GM19455 (cell line): Measurements from ENCODE around the gene TTBK2.

Experiments used
- ATAC-seq: cut with Tn5 transposase; IDR thresholded peaks from one replicate; pipeline ENCODE4 v1.9.1; 2021; ENCODE audit not compliant: unreplicated experiment

The TTBK2 gene

DNA sequence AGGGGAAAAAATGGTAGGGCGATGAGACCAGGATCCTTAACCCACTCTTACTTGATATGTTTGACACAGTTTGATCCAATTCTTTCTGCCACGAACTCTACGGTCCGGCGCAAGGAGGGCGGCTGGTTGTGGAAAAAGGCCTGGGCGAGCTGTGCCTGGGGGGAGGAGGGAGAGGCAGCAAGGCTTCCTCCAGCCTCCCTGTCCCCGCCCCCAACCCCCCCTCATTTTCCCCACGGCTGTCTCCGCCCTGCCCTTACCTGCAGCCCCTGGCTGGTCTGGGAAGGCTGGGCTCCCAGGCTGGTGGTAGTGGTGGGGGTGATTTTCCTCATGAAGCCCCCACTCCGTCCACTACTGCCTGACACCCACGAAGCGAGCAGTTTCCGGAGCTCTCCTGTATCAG lies 191.6 kb downstream of the TTBK2 start:
- no peak for ATAC-seq

DNA sequence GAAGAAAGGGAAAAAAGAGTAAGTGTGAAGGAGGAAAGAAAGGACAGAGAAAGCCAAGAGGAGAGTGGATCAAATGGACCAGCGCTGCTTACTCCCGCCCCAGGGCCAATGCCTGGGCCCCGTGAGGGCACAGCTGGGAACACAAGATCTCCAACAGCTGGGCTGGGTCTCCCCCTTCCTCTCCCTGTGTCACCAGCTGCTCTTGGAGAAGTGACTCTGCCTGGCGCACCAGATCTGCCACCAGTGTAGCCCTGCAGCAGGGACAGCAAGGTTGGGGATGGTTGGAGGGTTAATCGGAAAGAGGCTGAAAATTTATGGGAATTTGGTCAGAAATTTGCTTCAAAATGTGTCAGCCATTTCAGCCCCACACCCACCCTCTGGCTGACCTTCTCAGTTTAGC lies 192.0 kb downstream of the TTBK2 start:
- ATAC-seq: no peak

DNA sequence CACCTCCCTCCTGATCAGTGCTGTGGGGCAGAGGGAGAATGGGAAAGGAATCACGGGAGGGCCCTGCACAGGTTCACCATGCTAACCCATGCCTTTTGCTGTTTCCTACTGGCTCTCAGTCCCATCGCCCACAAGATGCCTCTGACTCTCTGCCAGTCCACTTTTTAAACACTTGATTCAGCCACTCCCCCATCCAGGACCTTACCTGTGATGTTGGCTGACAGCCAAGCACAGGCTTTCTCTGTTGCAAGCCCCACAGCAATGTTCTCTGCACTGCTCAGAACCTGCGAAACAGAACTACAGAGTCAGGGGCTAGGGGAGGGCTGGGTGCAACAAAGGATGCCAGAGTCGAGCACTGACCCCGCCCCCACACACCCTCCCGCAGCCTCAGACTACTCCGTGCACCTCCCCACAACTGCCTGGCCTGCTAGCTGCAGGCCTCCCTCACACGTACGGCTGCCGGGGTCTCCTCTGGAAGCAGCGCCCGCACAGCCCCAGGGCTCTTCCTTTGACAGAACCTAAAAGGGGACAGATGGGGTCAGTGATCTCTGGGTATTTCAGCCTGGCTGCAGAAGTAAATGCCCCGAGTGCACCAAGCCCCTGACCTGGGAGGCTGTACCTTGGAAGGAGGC lies 192.7 kb downstream of the TTBK2 start:
- no peak for ATAC-seq

DNA sequence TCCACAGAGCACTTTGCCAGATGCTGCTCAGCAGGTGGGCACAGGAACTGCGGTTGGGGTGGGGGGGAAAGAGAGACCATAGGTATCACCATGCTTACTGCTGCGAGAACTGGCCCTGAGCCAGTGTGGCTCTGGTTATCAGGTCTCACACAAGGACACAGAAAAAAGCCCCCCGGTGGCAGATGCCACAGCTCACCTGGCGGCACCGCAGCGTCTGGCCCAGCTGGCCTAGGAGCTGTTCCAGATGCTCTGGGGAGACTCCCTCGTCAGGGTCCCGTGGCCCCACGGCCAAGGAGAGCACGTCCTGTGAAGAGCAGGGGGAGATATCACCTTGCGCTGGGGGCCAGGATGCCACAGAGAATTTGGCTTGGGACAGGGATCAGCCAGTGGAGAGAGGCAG lies 194.5 kb downstream of the TTBK2 start:
- no peak for ATAC-seq

GRCh38 chr15:42725331-42725903 lies 195.2 kb downstream of the TTBK2 start:
- ATAC-seq: no peak

- no peak for ATAC-seq
Observed at GRCh38 chr15:42724276-42724675, 196.3 kb downstream of the TTBK2 start.

- ATAC-seq: no peak
Observed at GRCh38 chr15:42723068-42723467, 197.5 kb downstream of the TTBK2 start.

- ATAC-seq: no peak
Observed at GRCh38 chr15:42721916-42722315, 198.7 kb downstream of the TTBK2 start.

GRCh38 chr15:42721016-42721415 lies 199.6 kb downstream of the TTBK2 start:
- no peak for ATAC-seq

DNA sequence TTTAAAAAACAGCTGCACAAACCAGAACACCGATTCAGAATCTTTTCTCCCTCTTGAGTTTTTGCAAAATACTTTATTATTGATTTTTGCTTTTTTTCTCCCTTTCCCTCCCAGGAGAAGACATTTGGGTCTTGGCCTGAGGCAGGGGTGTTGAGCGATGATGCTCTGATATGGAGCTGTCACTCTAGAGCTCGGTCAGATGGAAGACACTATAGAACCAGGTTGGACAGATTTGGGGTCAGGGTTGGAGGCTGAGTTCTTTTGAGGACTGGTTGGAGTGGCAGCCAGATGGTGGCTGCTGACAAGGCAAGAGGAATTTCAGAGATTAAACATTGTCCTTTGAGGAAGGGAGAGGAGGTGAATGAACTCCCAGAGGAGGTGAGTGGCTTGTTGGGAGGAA lies 200.5 kb downstream of the TTBK2 start:
- no peak for ATAC-seq

GRCh38 chr15:42719043-42719442 lies 201.5 kb downstream of the TTBK2 start:
- ATAC-seq: no peak

GRCh38 chr15:42716626-42717025 lies 204.0 kb downstream of the TTBK2 start:
- no peak for ATAC-seq

DNA sequence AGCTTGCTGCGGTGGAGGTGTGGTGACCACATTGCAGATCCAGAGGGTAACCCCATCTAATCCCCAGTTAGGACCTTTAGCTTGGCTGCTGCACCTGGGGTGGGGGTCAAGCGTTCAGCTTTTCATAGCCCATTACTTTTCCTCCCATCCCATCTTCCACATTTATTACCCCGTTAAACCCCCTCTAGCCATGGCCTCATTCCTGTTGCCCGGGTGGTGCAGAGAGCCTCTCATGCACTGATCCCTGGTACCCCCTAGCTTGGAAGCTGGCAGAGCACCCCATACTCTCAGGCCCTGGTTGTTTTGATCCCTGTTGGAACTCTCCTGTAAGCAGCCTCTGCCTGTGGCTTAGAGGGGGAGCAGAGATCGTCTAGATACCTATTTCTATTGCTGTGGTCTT lies 204.5 kb downstream of the TTBK2 start:
- ATAC-seq: no peak

GRCh38 chr15:42712584-42712983 lies 208.0 kb downstream of the TTBK2 start:
- ATAC-seq: no peak

DNA sequence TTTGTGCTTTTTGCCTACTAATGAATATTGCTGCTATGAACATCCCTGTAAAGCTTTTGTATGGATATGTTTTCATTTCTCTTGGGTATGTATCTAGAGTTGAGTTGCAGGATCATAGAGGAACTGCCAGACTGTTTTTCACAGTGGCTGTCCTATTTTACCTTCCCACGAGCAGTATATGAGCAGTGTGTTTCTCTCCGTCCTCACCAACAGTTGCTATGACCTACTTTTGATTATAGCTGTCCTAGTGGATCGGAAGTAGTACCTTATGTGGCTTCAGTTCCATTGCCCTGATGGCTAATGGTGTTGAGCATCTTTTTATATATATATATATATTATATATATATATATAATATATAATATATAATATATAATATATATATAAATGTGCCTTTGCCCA lies 208.8 kb downstream of the TTBK2 start:
- ATAC-seq: no peak

- no peak for ATAC-seq
Observed at GRCh38 chr15:42710662-42711061, 209.9 kb downstream of the TTBK2 start.

DNA sequence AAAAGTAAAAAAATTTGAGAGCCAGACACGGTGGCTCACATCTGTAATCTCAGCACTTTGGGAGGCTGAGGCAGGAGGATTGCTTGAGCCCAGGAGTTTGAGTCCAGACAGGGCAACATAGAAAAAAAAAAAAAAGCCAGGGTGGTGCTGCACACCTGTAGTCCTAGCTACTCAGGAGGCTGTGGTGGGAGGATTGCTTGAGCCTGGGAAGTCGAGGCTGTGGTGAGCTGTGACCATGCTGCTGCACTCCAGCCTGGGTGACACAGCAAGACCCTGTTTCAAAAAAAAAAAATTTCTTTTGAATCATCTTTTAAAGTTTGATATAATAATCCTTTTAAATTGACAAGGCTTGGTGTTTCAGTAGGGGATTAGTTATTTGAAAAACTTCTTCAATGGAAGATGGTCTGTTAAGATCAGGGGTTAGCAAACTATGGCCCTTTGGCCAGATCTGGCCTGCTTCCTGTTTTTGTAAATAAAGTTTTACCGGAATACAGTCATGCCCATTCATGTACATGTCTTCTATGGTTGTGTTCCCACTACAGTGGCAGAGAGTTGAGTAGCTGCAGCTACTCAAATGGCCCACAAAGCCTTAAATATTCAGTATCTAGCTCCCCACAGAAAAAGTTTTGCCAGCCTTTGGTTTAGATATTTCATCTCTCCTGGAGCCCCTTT lies 212.6 kb downstream of the TTBK2 start:
- ATAC-seq: no peak

DNA sequence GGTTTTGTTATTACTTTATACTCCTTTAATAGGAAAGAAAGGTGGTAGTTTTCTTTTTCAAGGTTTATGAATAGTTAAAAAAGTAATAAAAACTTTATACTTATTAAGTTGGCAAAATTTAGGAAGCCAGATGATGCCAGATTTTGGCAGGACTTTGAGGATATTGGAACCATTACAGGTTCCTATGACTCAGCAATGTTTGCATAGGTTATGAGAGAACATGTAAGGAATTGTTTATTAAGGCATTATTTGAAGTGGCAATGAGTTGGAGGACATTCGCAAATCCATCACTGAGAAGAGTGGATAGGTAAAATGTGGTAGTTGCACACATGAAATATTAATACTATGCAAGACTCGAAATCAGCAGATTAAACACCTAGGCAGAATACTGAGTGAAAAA lies 213.5 kb downstream of the TTBK2 start:
- ATAC-seq: no peak

- no peak for ATAC-seq
Observed at GRCh38 chr15:42705336-42705735, 215.2 kb downstream of the TTBK2 start.

DNA sequence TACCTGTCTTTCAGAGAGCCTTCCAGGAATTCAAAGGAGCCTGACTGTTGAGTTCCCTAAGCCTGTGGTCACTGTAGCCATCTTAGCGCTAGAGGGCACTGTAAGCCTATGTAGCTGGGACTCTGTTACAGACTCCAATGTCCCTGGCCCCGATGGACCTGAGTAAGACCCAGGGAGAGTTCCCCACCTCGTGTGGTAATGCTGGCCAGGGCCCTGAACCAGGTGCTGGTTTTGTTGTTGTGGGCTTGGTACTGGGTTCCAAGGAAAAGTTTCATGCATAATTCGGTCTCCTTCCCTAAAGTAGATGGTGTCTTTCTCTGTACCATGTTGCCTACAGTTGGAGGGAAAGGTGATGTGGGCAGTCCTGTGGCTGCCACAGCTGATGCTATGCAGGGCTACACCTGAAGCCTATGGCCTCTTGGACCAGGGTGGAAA lies 216.1 kb downstream of the TTBK2 start:
- no peak for ATAC-seq

DNA sequence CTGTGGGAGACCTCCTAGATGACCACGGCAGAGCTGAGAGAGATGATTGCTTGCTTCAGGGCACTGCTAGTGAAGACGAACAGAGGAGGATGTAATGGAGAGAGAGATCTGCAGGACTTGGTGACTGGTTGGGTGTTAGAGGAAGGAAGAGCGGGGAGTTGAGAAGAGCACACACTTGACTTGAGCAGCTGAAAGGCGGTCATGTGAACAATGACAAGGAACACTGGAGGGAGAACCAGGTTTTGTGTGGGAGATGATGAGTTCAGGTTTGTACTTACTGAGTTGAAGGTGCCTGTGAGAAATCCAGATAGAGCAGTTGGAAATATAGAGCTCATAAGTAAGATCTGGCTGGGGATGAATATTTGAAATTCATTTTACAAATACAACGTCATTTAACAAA lies 224.0 kb downstream of the TTBK2 start:
- ATAC-seq: no peak

DNA sequence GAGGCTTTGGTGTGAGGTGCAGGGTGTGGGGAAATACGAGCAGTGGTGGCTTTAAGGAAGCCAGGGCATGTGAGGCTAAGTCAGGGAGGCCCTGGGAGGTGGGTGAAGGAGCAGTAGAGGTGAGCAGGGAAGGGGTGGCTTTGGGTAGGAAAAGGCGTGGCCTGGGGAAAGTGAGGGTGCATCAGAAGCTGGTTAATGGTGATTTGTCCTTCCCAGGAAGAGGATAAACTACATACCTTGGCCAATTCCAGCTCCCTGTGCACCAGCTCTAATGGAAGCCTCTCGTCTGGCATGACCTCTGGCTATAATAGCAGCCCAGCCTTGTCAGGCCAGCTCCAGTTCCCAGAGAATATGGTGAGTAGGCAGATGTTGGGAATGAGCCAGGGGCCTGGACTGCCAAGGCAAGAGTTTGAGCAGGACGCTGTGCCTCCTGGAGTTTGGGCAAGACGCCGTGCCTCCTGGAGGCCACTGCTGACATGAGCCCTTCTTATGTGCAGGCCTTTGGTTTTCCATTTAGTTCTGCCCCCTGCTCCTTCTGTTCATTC lies 225.0 kb downstream of the TTBK2 start:
- ATAC-seq: no peak
